SU-DHL-6 (cell line): ENCODE results near the gene ASTN2.

Experiments
- CTCF ChIP-seq: fragments of 200-600 bp; sonication (generic); IDR thresholded peaks from one replicate; pipeline ENCODE4 v1.5.1; 2017; ENCODE audit warnings: antibody characterized with exemption, mild to moderate bottlenecking, low read length, moderate library complexity; ENCODE audit not compliant: insufficient read depth, poor library complexity, severe bottlenecking
- EZH2phosphoT487 ChIP-seq: fragments of 200-600 bp; sonication (generic), shearing (Covaris generic); conservative IDR thresholded peaks from 2 replicates; pipeline ENCODE4 v1.6.1; 2018; ENCODE audit warnings: mild to moderate bottlenecking, antibody characterized with exemption, low read length, moderate library complexity, mixed read lengths

GRCh38 chr9:116674210-116674980 lies 740.5 kb downstream of the ASTN2 start:
- TF ChIP-seq CTCF, result no peak
- TF ChIP-seq EZH2phosphoT487, result no peak
